Thyroid gland (tissue), 4 donors: ENCODE measurements around the gene ATP6V0E2. TPM values are rescaled to one million over a fixed set of nuclear protein-coding genes. Genes with fewer than 3 reads are reported as not detected.

Source experiments
- DNase-seq, 2 donors: peaks; one replicate each; pipeline ENCODE4 v3.0.0-alpha.2; 2019
- H3K27ac ChIP-seq, 3 donors: fragments of 200-600 bp; sonication (generic); 1 replicate in 2 of 3; 2 replicates in 1 of 3; pipeline ENCODE4 v1.5.1; 2016 to 2019; ENCODE audit warnings: mild to moderate bottlenecking in 1 of 3, moderate library complexity in 1 of 3
- H3K27me3 ChIP-seq: fragments of 200-600 bp; sonication (generic); one replicate; pipeline ENCODE4 v1.5.1; 2019
- H3K36me3 ChIP-seq, 2 donors: fragments of 200-600 bp; sonication (generic); one replicate each; pipeline ENCODE4 v1.5.1; 2016 to 2019
- H3K4me1 ChIP-seq, 2 donors: fragments of 200-600 bp; sonication (generic); one replicate each; pipeline ENCODE4 v1.5.1; 2017 to 2019
- H3K4me3 ChIP-seq, 3 donors: fragments of 200-600 bp; sonication (generic); replicated peaks in 1 of 3; 1 replicate in 2 of 3; 2 replicates in 1 of 3; pipeline ENCODE4 v1.5.1; 2016; ENCODE audit warnings: mild to moderate bottlenecking in 1 of 3
- H3K9me3 ChIP-seq: fragments of 200-600 bp; sonication (generic); one replicate; pipeline ENCODE4 v1.5.1; 2017
- CTCF ChIP-seq, 6 experiments: fragments of 200-600 bp in 3 of 6; fragments of 450-650 bp in 3 of 6; sonication (generic) in 3 of 6; IDR thresholded peaks; one replicate each; pipeline ENCODE4 v1.5.1; 2016 to 2019; ENCODE audit warnings: antibody characterized with exemption in 6 of 6, mild to moderate bottlenecking in 2 of 6, inconsistent platforms in 1 of 6, moderate library complexity in 1 of 6
- POLR2A ChIP-seq, 2 donors: fragments of 450-650 bp; IDR thresholded peaks; one replicate each; pipeline ENCODE4 v1.6.1; 2017; ENCODE audit warnings: antibody characterized with exemption in 2 of 2, mild to moderate bottlenecking in 2 of 2, moderate library complexity in 1 of 2
- WGBS, 2 donors: methylation state at CpG; one replicate each; pipeline ENCODE4 v1.1.5; 2017; 5-methylcytosine and 5-hydroxymethylcytosine counted together
- intact Hi-C: fragments of 100-400 bp; cut with DNase I; formaldehyde crosslinking; loops from one replicate; pipeline ENCODE4 v1.15.1; 2023
- total RNA-seq, 4 donors: library from RNA; depleted of rRNA; stranded (reverse); fragments of >200 nt; gene quantifications; one replicate each; pipeline ENCODE4 v1.2.3, GENCODE V29; 2016

ATP6V0E2 gene
- total RNA-seq, 4 donors from 2014 or later = 43.1 to 113 (median 78.9) TPM

DNA sequence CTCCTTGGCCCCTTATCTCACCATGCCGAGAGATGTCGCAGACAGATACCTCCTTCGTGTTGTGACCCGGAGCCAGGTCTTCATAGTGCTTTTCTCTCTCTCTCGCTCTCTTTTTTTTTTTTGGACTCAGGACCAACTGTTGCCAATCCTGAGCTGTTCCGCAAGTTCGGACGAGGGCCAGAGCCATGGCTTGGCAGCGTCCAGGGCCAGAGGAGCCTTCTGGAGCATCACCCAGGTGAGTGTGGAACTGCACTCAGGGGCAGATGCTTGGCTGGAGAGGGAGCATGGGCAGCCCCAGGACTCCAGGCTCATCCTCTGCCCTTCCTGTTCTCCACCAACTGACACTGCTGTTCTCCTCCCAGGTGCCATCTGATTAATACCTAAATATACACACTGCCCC lies 27.7 kb upstream of the ATP6V0E2 start:
- no peak for TF ChIP-seq CTCF (IDR thresholded peaks at IDR 0.05)
- TF ChIP-seq POLR2A (IDR thresholded peaks at IDR 0.05) = no peak
- peaks cover 7 to 12% of the 10 kb centered on the region in 2 donors for H3K36me3 ChIP-seq
- no peak for DNase-seq
- no peaks in the 10 kb centered on the region for H3K4me1 ChIP-seq
- no peaks in the 10 kb centered on the region for H3K27me3 ChIP-seq
- H3K27ac ChIP-seq = no peak overlapping the region
- H3K4me3 ChIP-seq = no peak overlapping the region
- 89 to 93% methylated on average over 9 of the region's 9 CpGs for WGBS, 2 donors
- H3K9me3 ChIP-seq = no peaks in the 10 kb centered on the region
- intact Hi-C loops = no loop called here

DNA sequence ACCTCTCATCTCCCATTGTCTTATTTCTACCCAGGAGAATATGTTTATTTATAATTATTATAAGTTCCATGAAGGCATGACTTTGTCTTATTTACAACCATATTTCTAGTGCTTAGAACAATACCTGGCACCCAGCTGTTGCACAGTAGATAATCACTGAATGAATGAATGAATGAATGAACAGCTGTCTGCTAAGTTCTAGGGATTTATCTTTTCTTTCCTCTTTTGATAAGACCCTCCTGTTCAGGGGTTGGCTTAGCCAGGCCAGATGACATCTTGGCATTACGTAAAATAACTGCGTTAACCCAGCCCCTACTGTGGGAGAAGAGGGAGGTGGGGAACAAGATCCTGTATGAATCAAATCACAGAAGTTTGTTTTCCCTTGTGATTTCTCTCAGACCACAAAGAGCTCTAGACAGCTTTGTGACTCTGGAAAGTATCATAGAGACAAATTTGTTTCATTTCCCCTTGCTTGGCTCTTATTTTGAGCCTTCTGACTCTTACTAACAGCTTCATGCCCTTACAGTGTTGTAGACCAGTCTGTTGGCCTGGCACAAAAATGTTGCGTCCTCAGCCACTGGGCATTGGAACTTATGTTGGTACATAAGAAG lies 27.2 kb upstream of the ATP6V0E2 start:
- no peak overlapping the region for H3K4me3 ChIP-seq
- TF ChIP-seq POLR2A (IDR thresholded peaks at IDR 0.05) (no peak), CTCF (IDR thresholded peaks at IDR 0.05) (no peak)
- intact Hi-C loops = no loop called here
- no peaks in the 10 kb centered on the region for H3K9me3 ChIP-seq
- no peak for DNase-seq
- H3K27ac ChIP-seq = no peak overlapping the region
- H3K27me3 ChIP-seq = no peaks in the 10 kb centered on the region
- WGBS, 2 donors = 89 to 98% methylated on average over 3 of the region's 3 CpGs
- no peaks in the 10 kb centered on the region for H3K4me1 ChIP-seq
- peaks cover 7 to 12% of the 10 kb centered on the region in 2 donors for H3K36me3 ChIP-seq

DNA sequence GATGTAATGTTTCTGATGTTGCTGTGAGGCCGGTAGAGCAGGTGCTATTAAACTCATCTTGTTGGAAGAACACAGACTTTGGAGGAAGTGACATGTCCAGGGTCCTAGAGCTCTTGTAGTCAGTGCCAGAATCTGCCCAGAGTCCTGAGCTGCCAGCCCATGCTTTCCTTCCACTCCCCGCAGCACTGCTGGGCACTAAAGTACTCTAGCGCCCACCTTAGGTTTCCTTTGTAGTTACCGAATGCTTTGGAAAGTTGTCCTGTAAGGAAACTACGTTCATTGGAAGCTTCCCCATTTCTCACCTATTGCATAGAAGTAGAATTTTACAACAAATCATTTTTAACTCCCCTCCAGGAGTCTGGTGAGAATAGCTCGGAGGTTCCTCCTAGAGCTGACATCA lies 24.6 kb upstream of the ATP6V0E2 start:
- Histone ChIP-seq H3K4me3 (no peak overlapping the region), H3K27me3 (no peaks in the 10 kb centered on the region), H3K36me3 (peaks cover 7 to 12% of the 10 kb centered on the region in 2 donors), H3K4me1 (peaks cover 0 to 2% of the 10 kb centered on the region in 2 donors), H3K9me3 (no peaks in the 10 kb centered on the region), H3K27ac (no peak overlapping the region)
- TF ChIP-seq POLR2A (IDR thresholded peaks at IDR 0.05) (no peak), CTCF (IDR thresholded peaks at IDR 0.05) (no peak)
- WGBS, 2 donors = 94 to 96% methylated on average over 6 of the region's 6 CpGs
- no peak for DNase-seq
- intact Hi-C loops = no loop called here

GRCh38 chr7:149850007-149850594 lies 23.7 kb upstream of the ATP6V0E2 start:
- intact Hi-C loops = no loop called here
- no peak for DNase-seq
- 78 to 84% methylated on average over 16 of the region's 16 CpGs for WGBS, 2 donors
- H3K27ac ChIP-seq = no peak overlapping the region
- H3K9me3 ChIP-seq = no peaks in the 10 kb centered on the region
- peaks cover 8 to 10% of the 10 kb centered on the region in 2 donors for H3K4me1 ChIP-seq
- no peak overlapping the region for H3K4me3 ChIP-seq
- H3K36me3 ChIP-seq = peaks cover 7 to 12% of the 10 kb centered on the region in 2 donors
- TF ChIP-seq CTCF (IDR thresholded peaks at IDR 0.05) = no peak
- no peak for TF ChIP-seq POLR2A (IDR thresholded peaks at IDR 0.05)
- H3K27me3 ChIP-seq = no peaks in the 10 kb centered on the region

- no peaks in the 10 kb centered on the region for H3K9me3 ChIP-seq
- H3K36me3 ChIP-seq = peaks cover 7 to 12% of the 10 kb centered on the region in 2 donors
- DNase-seq = no peak
- H3K27ac ChIP-seq = no peak overlapping the region
- peaks cover 14 to 16% of the 10 kb centered on the region in 2 donors for H3K4me1 ChIP-seq
- 87 to 90% methylated on average over 4 of the region's 4 CpGs for WGBS, 2 donors
- H3K27me3 ChIP-seq = no peaks in the 10 kb centered on the region
- TF ChIP-seq CTCF (IDR thresholded peaks at IDR 0.05) = no peak
- TF ChIP-seq POLR2A (IDR thresholded peaks at IDR 0.05) = no peak
- intact Hi-C loops = no loop called here
- no peak overlapping the region for H3K4me3 ChIP-seq
Measured at GRCh38 chr7:149850716-149851115, 23.1 kb upstream of the ATP6V0E2 start.
